Mesendoderm (in vitro differentiated cells): ENCODE results near the gene TMEM101.

ENCODE experiments used
- DNase-seq: peaks from one replicate; pipeline ENCODE4 v3.0.0; 2013
- H2AK5ac ChIP-seq: 2 replicates; pipeline ENCODE4 v1.6.1; 2013; ENCODE audit warnings: low read length, inconsistent platforms
- H2BK120ac ChIP-seq: 2 replicates; pipeline ENCODE4 v1.6.1; 2013; ENCODE audit warnings: low read depth, mild to moderate bottlenecking, low read length, moderate library complexity, mixed read lengths
- H2BK15ac ChIP-seq: replicated peaks from 2 replicates; pipeline ENCODE4 v1.6.1; 2013; ENCODE audit warnings: low read depth, mild to moderate bottlenecking, moderate library complexity
- H2BK5ac ChIP-seq: 2 replicates; pipeline ENCODE4 v1.6.1; 2013; ENCODE audit warnings: low read length, inconsistent platforms
- H3K18ac ChIP-seq: 2 replicates; pipeline ENCODE4 v1.6.1; 2013; ENCODE audit warnings: mild to moderate bottlenecking, low read length, mixed read lengths
- H3K23ac ChIP-seq: one replicate; pipeline ENCODE4 v1.6.1; 2013; ENCODE audit warnings: low read length
- H3K27ac ChIP-seq: 2 replicates; pipeline ENCODE4 v1.5.1; 2013; ENCODE audit warnings: low read depth, mild to moderate bottlenecking, inconsistent platforms, low read length, moderate library complexity
- H3K27me3 ChIP-seq: 2 replicates; pipeline ENCODE4 v1.6.1; 2013; ENCODE audit warnings: low read length, control low read depth, mild to moderate bottlenecking, inconsistent platforms; ENCODE audit not compliant: insufficient read depth, poor library complexity
- H3K36me3 ChIP-seq: 2 replicates; pipeline ENCODE4 v1.6.1; 2013; ENCODE audit warnings: low read length, inconsistent platforms; ENCODE audit not compliant: control insufficient read depth, insufficient read depth
- H3K4ac ChIP-seq: one replicate; pipeline ENCODE4 v1.6.1; 2013; ENCODE audit warnings: low read depth, mild to moderate bottlenecking, low read length, moderate library complexity
- H3K4me1 ChIP-seq: 2 replicates; pipeline ENCODE4 v1.6.1; 2013; ENCODE audit warnings: low read depth, low read length, inconsistent platforms; ENCODE audit not compliant: control insufficient read depth
- H3K4me2 ChIP-seq: 2 replicates; pipeline ENCODE4 v1.6.1; 2013; ENCODE audit warnings: low read length
- H3K4me3 ChIP-seq: 2 replicates; pipeline ENCODE4 v1.5.1; 2013; ENCODE audit warnings: mild to moderate bottlenecking, low read length
- H3K56ac ChIP-seq: one replicate; pipeline ENCODE4 v1.6.1; 2013; ENCODE audit warnings: low read length
- H3K79me1 ChIP-seq: 2 replicates; pipeline ENCODE4 v1.6.1; 2013; ENCODE audit warnings: low read length, inconsistent platforms
- H3K79me2 ChIP-seq: 2 replicates; pipeline ENCODE4 v1.6.1; 2013; ENCODE audit warnings: mild to moderate bottlenecking, low read length; ENCODE audit not compliant: control insufficient read depth, insufficient read depth
- H3K9ac ChIP-seq: 2 replicates; pipeline ENCODE4 v1.6.1; 2013; ENCODE audit warnings: low read length, inconsistent platforms
- H4K5ac ChIP-seq: one replicate; pipeline ENCODE4 v1.6.1; 2013; ENCODE audit warnings: low read length
- H4K8ac ChIP-seq: one replicate; pipeline ENCODE4 v1.6.1; 2013; ENCODE audit warnings: low read depth, mild to moderate bottlenecking, control low read depth, low read length, moderate library complexity
- WGBS: extraction: QIAGEN DNeasy Blood & Tissue Kit; methylation state at CpG from one replicate; pipeline ENCODE4 v1.1.7; 2013; ENCODE audit warnings: low lambda C conversion rate, missing lambda C conversion rate; ENCODE audit not compliant: insufficient coverage; ENCODE audit errors: extremely low coverage; 5-methylcytosine and 5-hydroxymethylcytosine counted together

The TMEM101 gene

DNA sequence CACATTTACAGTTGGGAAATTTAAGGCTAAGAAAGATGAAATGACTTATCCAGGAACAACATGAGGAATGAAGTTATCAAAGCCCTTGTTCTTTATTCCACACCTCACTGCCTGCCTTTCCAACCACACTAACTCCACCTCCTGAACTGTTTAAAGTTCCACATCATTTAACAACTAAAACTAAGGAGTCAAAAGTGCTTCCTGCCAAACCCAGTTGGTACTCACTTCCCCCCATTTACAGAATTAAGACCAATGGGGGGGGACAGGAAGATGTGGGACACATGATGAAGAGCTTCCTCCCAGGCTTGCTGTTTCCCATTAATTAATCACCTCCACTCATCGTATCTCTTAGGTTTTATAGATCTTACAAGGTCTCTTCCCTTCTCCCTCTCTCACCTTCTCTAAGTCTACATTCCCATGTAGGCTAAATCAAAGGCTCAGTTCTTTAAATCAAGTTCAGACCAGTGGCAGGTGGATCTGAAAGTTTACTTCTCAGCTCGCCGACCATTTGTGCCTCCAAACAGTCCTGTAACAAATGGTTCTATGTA, 19.2 kb upstream of the TMEM101 start:
- H3K56ac ChIP-seq = no peak overlapping the region
- no peak for DNase-seq
- no peak overlapping the region for H3K4me3 ChIP-seq
- no peak overlapping the region for H4K8ac ChIP-seq
- H3K4ac ChIP-seq = no peak overlapping the region
- H2AK5ac ChIP-seq = no peak overlapping the region
- no peak overlapping the region for H3K23ac ChIP-seq
- no peaks in the 10 kb centered on the region for H3K4me1 ChIP-seq
- no peak overlapping the region for H2BK5ac ChIP-seq
- H2BK120ac ChIP-seq = no peak overlapping the region
- H3K79me1 ChIP-seq = peaks cover 3% of the 10 kb centered on the region
- no peaks in the 10 kb centered on the region for H3K27me3 ChIP-seq
- H3K18ac ChIP-seq = no peak overlapping the region
- H3K27ac ChIP-seq = no peak overlapping the region
- H4K5ac ChIP-seq = no peak overlapping the region
- peaks cover 13% of the 10 kb centered on the region for H3K36me3 ChIP-seq
- no CpG with 5 or more reads among the region's 3 CpGs for WGBS
- H3K79me2 ChIP-seq = peaks cover 2% of the 10 kb centered on the region
- H3K4me2 ChIP-seq = no peak overlapping the region
- H3K9ac ChIP-seq = no peak overlapping the region
- no peak overlapping the region for H2BK15ac ChIP-seq

DNA sequence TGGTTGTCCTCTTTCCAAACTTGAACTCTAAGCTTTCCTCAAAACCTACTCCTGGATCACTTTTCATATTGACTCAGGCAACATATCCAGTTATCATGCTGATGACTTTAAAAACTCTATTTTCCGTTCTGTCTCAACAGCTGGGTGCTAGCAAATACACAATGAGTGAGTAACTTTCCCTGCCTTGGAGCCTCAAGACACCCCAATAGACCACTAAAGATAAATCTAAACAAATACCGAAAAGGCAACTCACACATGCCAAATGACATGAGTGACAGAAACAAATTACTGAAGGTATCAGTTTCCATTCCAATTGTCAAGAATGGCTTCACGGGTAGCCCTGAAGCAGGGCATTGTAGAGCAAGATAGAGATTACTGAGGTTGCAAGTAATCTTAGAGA, 15.7 kb upstream of the TMEM101 start:
- no CpG with 5 or more reads among the region's 3 CpGs for WGBS
- H3K27ac ChIP-seq = no peak overlapping the region
- no peak overlapping the region for H2AK5ac ChIP-seq
- no peak overlapping the region for H2BK120ac ChIP-seq
- H3K4me1 ChIP-seq = no peaks in the 10 kb centered on the region
- H3K36me3 ChIP-seq = peaks cover 11% of the 10 kb centered on the region
- no peak for DNase-seq
- H3K18ac ChIP-seq = no peak overlapping the region
- H3K23ac ChIP-seq = no peak overlapping the region
- H4K5ac ChIP-seq = no peak overlapping the region
- no peak overlapping the region for H3K4me3 ChIP-seq
- H2BK5ac ChIP-seq = no peak overlapping the region
- H3K79me1 ChIP-seq = peaks cover 3% of the 10 kb centered on the region
- no peak overlapping the region for H2BK15ac ChIP-seq
- H3K4me2 ChIP-seq = no peak overlapping the region
- no peak overlapping the region for H4K8ac ChIP-seq
- H3K27me3 ChIP-seq = no peaks in the 10 kb centered on the region
- H3K56ac ChIP-seq = no peak overlapping the region
- H3K9ac ChIP-seq = no peak overlapping the region
- no peaks in the 10 kb centered on the region for H3K79me2 ChIP-seq
- H3K4ac ChIP-seq = no peak overlapping the region

DNA sequence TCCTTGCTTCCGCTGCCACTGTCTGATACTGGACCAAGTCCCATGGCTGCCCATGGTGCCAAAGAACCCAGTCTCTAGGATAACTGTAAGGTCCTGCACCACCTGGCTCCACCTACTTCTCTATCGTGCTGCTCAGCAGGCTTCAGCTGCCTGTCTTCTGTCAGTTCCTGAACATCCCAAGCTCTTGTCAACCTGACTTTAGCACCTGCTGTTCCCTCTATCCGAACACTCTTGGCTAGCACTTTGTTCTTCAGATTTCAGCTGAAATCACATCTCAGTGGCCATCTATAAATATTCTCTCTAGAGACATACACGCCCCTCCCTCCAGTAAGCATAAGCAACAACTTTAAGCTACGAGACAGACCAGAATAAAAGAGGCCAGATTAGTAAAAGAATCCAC, 15.0 kb upstream of the TMEM101 start:
- H3K79me2 ChIP-seq = no peaks in the 10 kb centered on the region
- peaks cover 3% of the 10 kb centered on the region for H3K79me1 ChIP-seq
- no peak overlapping the region for H2AK5ac ChIP-seq
- H3K4me1 ChIP-seq = no peaks in the 10 kb centered on the region
- no peaks in the 10 kb centered on the region for H3K27me3 ChIP-seq
- no peak overlapping the region for H4K8ac ChIP-seq
- no peak overlapping the region for H3K9ac ChIP-seq
- no CpG with 5 or more reads among the region's 5 CpGs for WGBS
- no peak overlapping the region for H2BK5ac ChIP-seq
- H3K4ac ChIP-seq = no peak overlapping the region
- peaks cover 11% of the 10 kb centered on the region for H3K36me3 ChIP-seq
- no peak overlapping the region for H3K23ac ChIP-seq
- H3K4me3 ChIP-seq = no peak overlapping the region
- H2BK15ac ChIP-seq = no peak overlapping the region
- no peak overlapping the region for H3K4me2 ChIP-seq
- DNase-seq = no peak
- H3K27ac ChIP-seq = no peak overlapping the region
- no peak overlapping the region for H4K5ac ChIP-seq
- no peak overlapping the region for H3K56ac ChIP-seq
- no peak overlapping the region for H2BK120ac ChIP-seq
- H3K18ac ChIP-seq = no peak overlapping the region

DNA sequence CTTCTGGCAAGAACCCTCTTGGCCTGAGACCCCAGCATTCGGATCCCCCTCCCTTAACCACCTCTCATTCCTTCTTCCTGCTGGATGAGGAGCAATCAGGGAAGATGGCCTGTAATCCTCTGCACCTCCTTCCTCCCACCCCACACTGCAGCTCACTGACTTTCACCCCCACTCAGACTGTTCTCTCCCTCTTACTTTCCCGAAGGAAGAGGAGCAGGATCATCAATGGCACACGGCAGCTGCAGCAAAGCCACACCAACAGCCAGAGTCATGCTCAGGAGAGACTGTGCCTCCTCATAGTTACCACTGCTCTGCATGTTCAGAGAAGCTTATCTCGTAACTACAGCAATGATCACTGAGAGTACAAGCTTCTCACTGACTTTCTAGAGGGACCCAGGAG, 10.1 kb upstream of the TMEM101 start:
- no peak overlapping the region for H3K18ac ChIP-seq
- no peak overlapping the region for H2BK120ac ChIP-seq
- H3K4me2 ChIP-seq = no peak overlapping the region
- no peak overlapping the region for H3K4ac ChIP-seq
- peaks cover 1% of the 10 kb centered on the region for H3K79me1 ChIP-seq
- no peak overlapping the region for H3K23ac ChIP-seq
- no peak overlapping the region for H3K4me3 ChIP-seq
- no CpG with 5 or more reads among the region's 4 CpGs for WGBS
- H2BK15ac ChIP-seq = no peak overlapping the region
- H3K27me3 ChIP-seq = no peaks in the 10 kb centered on the region
- no peak for DNase-seq
- H3K56ac ChIP-seq = no peak overlapping the region
- no peak overlapping the region for H2AK5ac ChIP-seq
- no peak overlapping the region for H4K8ac ChIP-seq
- H3K4me1 ChIP-seq = no peaks in the 10 kb centered on the region
- H3K27ac ChIP-seq = no peak overlapping the region
- H4K5ac ChIP-seq = no peak overlapping the region
- no peak overlapping the region for H2BK5ac ChIP-seq
- no peaks in the 10 kb centered on the region for H3K36me3 ChIP-seq
- H3K79me2 ChIP-seq = no peaks in the 10 kb centered on the region
- H3K9ac ChIP-seq = no peak overlapping the region

DNA sequence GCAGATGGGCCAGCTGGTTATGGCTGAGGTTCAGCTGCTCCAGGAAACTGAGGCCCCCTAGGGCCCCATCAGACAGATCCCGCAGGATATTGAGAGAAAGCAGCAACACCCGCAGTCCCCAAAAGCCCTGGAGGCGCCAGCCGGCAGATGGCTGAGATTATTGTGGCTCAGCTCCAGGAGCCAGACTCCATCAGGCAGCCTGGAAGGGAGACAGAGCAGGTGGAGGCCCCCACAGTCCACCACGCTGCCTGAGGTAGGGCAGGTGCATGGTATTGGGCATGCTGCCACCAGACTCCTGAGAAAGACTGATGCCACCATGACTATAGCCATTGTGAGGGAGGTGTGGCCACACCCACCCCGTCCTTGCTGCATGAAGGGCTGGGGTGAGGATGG, 9.5 kb upstream of the TMEM101 start:
- H3K4me2 ChIP-seq = no peak overlapping the region
- no peak overlapping the region for H3K56ac ChIP-seq
- no peak overlapping the region for H3K4ac ChIP-seq
- DNase-seq = no peak
- no peak overlapping the region for H4K8ac ChIP-seq
- no peak overlapping the region for H2BK120ac ChIP-seq
- no peaks in the 10 kb centered on the region for H3K79me1 ChIP-seq
- H3K36me3 ChIP-seq = no peaks in the 10 kb centered on the region
- no peak overlapping the region for H3K18ac ChIP-seq
- no peak overlapping the region for H3K27ac ChIP-seq
- H3K27me3 ChIP-seq = no peaks in the 10 kb centered on the region
- H3K79me2 ChIP-seq = no peaks in the 10 kb centered on the region
- no peak overlapping the region for H3K4me3 ChIP-seq
- H3K23ac ChIP-seq = no peak overlapping the region
- H2BK15ac ChIP-seq = no peak overlapping the region
- no peak overlapping the region for H4K5ac ChIP-seq
- H2AK5ac ChIP-seq = no peak overlapping the region
- no peaks in the 10 kb centered on the region for H3K4me1 ChIP-seq
- no CpG with 5 or more reads among the region's 6 CpGs for WGBS
- no peak overlapping the region for H3K9ac ChIP-seq
- H2BK5ac ChIP-seq = no peak overlapping the region

DNA sequence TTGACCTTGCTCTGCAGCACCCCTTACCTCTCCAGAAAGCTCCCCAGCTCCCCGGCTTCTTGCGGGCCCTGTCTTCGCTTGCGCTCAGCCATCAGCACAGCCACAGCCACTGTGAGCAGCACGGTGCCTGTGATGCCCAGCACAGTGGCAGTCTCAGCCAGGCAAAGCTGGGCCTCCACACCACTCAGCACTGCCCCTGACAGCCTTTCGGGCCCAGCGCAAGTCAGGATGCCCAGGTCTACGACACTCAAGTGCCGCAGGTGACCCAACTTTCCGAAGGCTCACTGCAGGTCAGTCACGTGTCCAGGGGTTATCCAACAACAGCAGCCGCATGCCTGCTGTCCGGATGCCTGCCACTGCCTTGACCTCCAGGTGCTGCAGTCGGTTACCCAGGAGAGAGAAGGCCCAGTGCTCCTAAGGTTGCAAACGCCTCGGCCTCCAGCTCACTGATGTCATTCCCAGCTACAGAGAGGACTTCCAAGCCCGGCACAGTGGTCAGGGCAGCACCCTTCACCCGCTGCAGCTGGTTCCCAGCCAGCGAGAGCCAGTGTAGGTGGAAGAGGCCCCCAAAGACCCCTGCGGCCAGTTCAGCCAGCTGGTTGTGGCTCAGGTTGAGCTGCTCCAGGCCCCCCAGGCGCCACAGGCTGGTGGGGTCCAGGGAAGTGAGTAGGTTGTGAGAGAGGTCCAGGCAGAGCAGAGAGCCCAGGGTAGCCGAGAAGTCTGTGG, 8.9 kb upstream of the TMEM101 start:
- Histone ChIP-seq H3K4me1 (no peaks in the 10 kb centered on the region), H3K4me2 (no peak overlapping the region), H3K79me1 (no peaks in the 10 kb centered on the region), H3K9ac (no peak overlapping the region), H3K23ac (no peak overlapping the region), H3K4ac (no peak overlapping the region), H3K4me3 (no peak overlapping the region), H3K56ac (no peak overlapping the region), H3K36me3 (no peaks in the 10 kb centered on the region), H2BK5ac (no peak overlapping the region), H2BK15ac (no peak overlapping the region), H4K8ac (no peak overlapping the region), H3K18ac (no peak overlapping the region), H3K27me3 (no peaks in the 10 kb centered on the region), H2AK5ac (no peak overlapping the region), H4K5ac (no peak overlapping the region), H3K27ac (no peak overlapping the region), H2BK120ac (no peak overlapping the region), H3K79me2 (no peaks in the 10 kb centered on the region)
- no CpG with 5 or more reads among the region's 22 CpGs for WGBS
- DNase-seq = no peak
